Right atrium auricular region (tissue), 2 donors: ENCODE data around the gene CYP24A1. TPM values are rescaled to one million over a fixed set of nuclear protein-coding genes. Genes with fewer than 3 reads are reported as not detected.

ENCODE experiments used
- DNase-seq: peaks from one replicate; pipeline ENCODE4 v3.0.0-alpha.2; 2019; ENCODE audit warnings: low spot score
- H3K27ac ChIP-seq, 2 donors: fragments of 200-600 bp; sonication (generic); 1 replicate in 1 of 2; 2 replicates in 1 of 2; pipeline ENCODE4 v1.5.1; 2016 to 2019
- H3K27me3 ChIP-seq, 2 donors: fragments of 200-600 bp; sonication (generic); one replicate each; pipeline versions ENCODE4 v1.5.1 to v1.6.0; 2017 to 2019
- H3K36me3 ChIP-seq: fragments of 200-600 bp; sonication (generic); one replicate; pipeline ENCODE4 v1.5.1; 2016
- H3K4me1 ChIP-seq, 2 donors: fragments of 200-600 bp; sonication (generic); one replicate each; pipeline versions ENCODE4 v1.5.1 to v1.6.0; 2017 to 2019
- H3K4me3 ChIP-seq, 2 donors: fragments of 200-600 bp; sonication (generic); 1 replicate in 1 of 2; 2 replicates in 1 of 2; pipeline ENCODE4 v1.5.1; 2017 to 2019; ENCODE audit warnings: mild to moderate bottlenecking in 1 of 2, moderate library complexity in 1 of 2
- H3K9me3 ChIP-seq, 2 donors: fragments of 200-600 bp; sonication (generic); one replicate each; pipeline ENCODE4 v1.5.1; 2019
- total RNA-seq, 2 donors: library from RNA; depleted of rRNA; stranded (reverse); fragments of >200 nt; gene quantifications; one replicate each; pipeline ENCODE4 v1.1.0, GENCODE V29; 2016
- TF ChIP-seq, protein P1 (sequence below), 2 donors: fragments of 200-600 bp; sonication (generic); IDR thresholded peaks; one replicate each; pipeline ENCODE4 v1.5.1; 2019; ENCODE audit warnings: antibody characterized with exemption in 2 of 2

The CYP24A1 gene
- total RNA-seq, 2 donors from 2014 or later = 0.24 TPM; not detected in 1

DNA sequence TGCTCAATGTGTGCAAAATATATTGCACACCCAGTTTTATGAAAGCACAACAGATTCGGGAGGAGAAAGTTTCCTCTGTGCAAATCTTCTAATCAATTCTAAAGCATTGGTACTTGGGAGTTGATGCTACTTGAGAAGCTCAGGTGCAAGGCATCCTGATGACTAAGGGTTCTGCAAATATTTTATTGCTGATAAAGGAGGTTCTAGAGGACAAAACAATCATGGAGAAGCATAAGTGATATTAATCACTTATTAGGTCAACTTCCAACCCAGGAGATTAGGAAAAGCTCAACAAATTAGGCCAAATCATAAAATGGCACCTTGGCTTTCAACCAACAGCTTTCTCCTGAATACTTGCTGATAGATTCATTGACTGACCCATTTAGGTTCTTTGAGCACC lies 27.1 kb downstream of the CYP24A1 start:
- no peaks in the 10 kb centered on the region for H3K36me3 ChIP-seq
- no peaks in the 10 kb centered on the region for H3K9me3 ChIP-seq
- H3K27ac ChIP-seq = no peak overlapping the region
- H3K4me3 ChIP-seq = no peak overlapping the region
- TF ChIP-seq, protein P1, sequence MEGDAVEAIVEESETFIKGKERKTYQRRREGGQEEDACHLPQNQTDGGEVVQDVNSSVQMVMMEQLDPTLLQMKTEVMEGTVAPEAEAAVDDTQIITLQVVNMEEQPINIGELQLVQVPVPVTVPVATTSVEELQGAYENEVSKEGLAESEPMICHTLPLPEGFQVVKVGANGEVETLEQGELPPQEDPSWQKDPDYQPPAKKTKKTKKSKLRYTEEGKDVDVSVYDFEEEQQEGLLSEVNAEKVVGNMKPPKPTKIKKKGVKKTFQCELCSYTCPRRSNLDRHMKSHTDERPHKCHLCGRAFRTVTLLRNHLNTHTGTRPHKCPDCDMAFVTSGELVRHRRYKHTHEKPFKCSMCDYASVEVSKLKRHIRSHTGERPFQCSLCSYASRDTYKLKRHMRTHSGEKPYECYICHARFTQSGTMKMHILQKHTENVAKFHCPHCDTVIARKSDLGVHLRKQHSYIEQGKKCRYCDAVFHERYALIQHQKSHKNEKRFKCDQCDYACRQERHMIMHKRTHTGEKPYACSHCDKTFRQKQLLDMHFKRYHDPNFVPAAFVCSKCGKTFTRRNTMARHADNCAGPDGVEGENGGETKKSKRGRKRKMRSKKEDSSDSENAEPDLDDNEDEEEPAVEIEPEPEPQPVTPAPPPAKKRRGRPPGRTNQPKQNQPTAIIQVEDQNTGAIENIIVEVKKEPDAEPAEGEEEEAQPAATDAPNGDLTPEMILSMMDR (IDR thresholded peaks at IDR 0.05) = no peak
- H3K27me3 ChIP-seq = no peaks in the 10 kb centered on the region
- DNase-seq = no peak
- no peaks in the 10 kb centered on the region for H3K4me1 ChIP-seq

GRCh38 chr20:54144847-54145414 lies 28.9 kb downstream of the CYP24A1 start:
- TF ChIP-seq, protein P1 (IDR thresholded peaks at IDR 0.05) = no peak
- no peak for DNase-seq
- Histone ChIP-seq H3K36me3 (no peaks in the 10 kb centered on the region), H3K9me3 (no peaks in the 10 kb centered on the region), H3K27ac (no peak overlapping the region), H3K27me3 (no peaks in the 10 kb centered on the region), H3K4me1 (no peaks in the 10 kb centered on the region), H3K4me3 (no peak overlapping the region)

GRCh38 chr20:54140927-54141566 lies 32.7 kb downstream of the CYP24A1 start:
- no peaks in the 10 kb centered on the region for H3K36me3 ChIP-seq
- no peak overlapping the region for H3K4me3 ChIP-seq
- no peak overlapping the region for H3K27ac ChIP-seq
- no peaks in the 10 kb centered on the region for H3K9me3 ChIP-seq
- no peaks in the 10 kb centered on the region for H3K27me3 ChIP-seq
- TF ChIP-seq, protein P1 (IDR thresholded peaks at IDR 0.05) = no peak
- no peak for DNase-seq
- H3K4me1 ChIP-seq = no peaks in the 10 kb centered on the region

GRCh38 chr20:54140486-54140885 lies 33.3 kb downstream of the CYP24A1 start:
- Histone ChIP-seq H3K9me3 (no peaks in the 10 kb centered on the region), H3K4me3 (no peak overlapping the region)
- TF ChIP-seq, protein P1 (IDR thresholded peaks at IDR 0.05) = no peak

GRCh38 chr20:54140067-54140466 lies 33.7 kb downstream of the CYP24A1 start:
- H3K27me3 ChIP-seq = no peaks in the 10 kb centered on the region
- H3K4me3 ChIP-seq = no peak overlapping the region
- no peak overlapping the region for H3K27ac ChIP-seq
- no peaks in the 10 kb centered on the region for H3K9me3 ChIP-seq
- TF ChIP-seq, protein P1 (IDR thresholded peaks at IDR 0.05) = no peak
- H3K4me1 ChIP-seq = no peaks in the 10 kb centered on the region
- DNase-seq = no peak
- H3K36me3 ChIP-seq = no peaks in the 10 kb centered on the region

More at GRCh38 chr20:54140486-54140885, 33.3 kb downstream of the CYP24A1 start:
- H3K27ac ChIP-seq = no peak overlapping the region
- DNase-seq = no peak
- no peaks in the 10 kb centered on the region for H3K4me1 ChIP-seq
- H3K27me3 ChIP-seq = no peaks in the 10 kb centered on the region
- no peaks in the 10 kb centered on the region for H3K36me3 ChIP-seq
